Endothelial cell of umbilical vein (primary cell): Measurements from ENCODE around the gene EXOC3. TPM values are rescaled to one million over a fixed set of nuclear protein-coding genes. Genes with fewer than 3 reads are reported as not detected.

Source experiments
- BruUV-seq: library from RNA; stranded (reverse); fragments of 400-500 nt; replicated peaks from 2 replicates; lab custom pipeline; 2021; lab: Mats Ljungman, UMichigan
- CTCF ChIA-PET: fragments of 300-600, 350-600 bp; sonication (Branson Sonifier 250); formaldehyde crosslinking; loops from one replicate; lab custom pipeline; 2021; ENCODE audit warnings: antibody characterized with exemption, inconsistent platforms; lab: Charles Lee
- POLR2A ChIA-PET: fragments of 300-600, 350-600 bp; sonication (Branson Sonifier 250); formaldehyde crosslinking; loops from one replicate; lab custom pipeline; 2021; ENCODE audit warnings: antibody characterized with exemption, inconsistent platforms; lab: Charles Lee
- DNase-seq: peaks from one replicate; pipeline ENCODE4 v3.0.0-alpha.2; 2011; ENCODE audit warnings: low read depth, low spot score
- FAIRE-seq: peaks from 2 replicates; lab custom pipeline; 2011; peaks lifted over from hg19 to GRCh38; lab: Jason Lieb, UNC
- H2AFZ ChIP-seq: 2 replicates; pipeline ENCODE4 v1.6.0; 2012; ENCODE audit warnings: low read depth, low read length, control low read depth, inconsistent platforms
- H3K27ac ChIP-seq: 2 replicates; pipeline ENCODE4 v1.5.1; 2011; ENCODE audit warnings: low read depth, mild to moderate bottlenecking, control low read depth, low read length, moderate library complexity; ENCODE audit not compliant: insufficient read depth
- H3K27me3 ChIP-seq, 2 experiments: 2 replicates each; pipeline versions ENCODE4 v1.6.0 to v1.6.1; 2011; ENCODE audit warnings: low read length in 2 of 2, mixed read lengths in 1 of 2; ENCODE audit not compliant: control insufficient read depth in 2 of 2, insufficient read depth in 2 of 2
- H3K36me3 ChIP-seq, 2 experiments: 2 replicates in 1 of 2; 3 replicates in 1 of 2; pipeline ENCODE4 v1.5.1; 2011; ENCODE audit warnings: low read length in 2 of 2, mild to moderate bottlenecking in 1 of 2, moderate library complexity in 1 of 2; ENCODE audit not compliant: control insufficient read depth in 2 of 2, insufficient read depth in 2 of 2; ENCODE audit errors: extremely low read depth in 1 of 2
- H3K4me1 ChIP-seq: 3 replicates; pipeline ENCODE4 v1.5.1; 2011; ENCODE audit warnings: mild to moderate bottlenecking, low read length; ENCODE audit not compliant: control insufficient read depth, insufficient read depth; ENCODE audit errors: extremely low read depth
- H3K4me2 ChIP-seq: 2 replicates; pipeline ENCODE4 v1.6.1; 2011; ENCODE audit warnings: low read length, control low read depth, mixed read lengths; ENCODE audit not compliant: insufficient read depth
- H3K4me3 ChIP-seq, 3 experiments: fragments of 200-600 bp in 1 of 3; sonication (generic), shearing (Covaris generic) in 1 of 3; replicated peaks in 1 of 3; 2 replicates each; pipeline ENCODE4 v1.5.1; 2011 to 2016; ENCODE audit warnings: control low read depth in 3 of 3, low read length in 3 of 3, mild to moderate bottlenecking in 2 of 3, inconsistent platforms in 1 of 3, low read depth in 1 of 3, moderate library complexity in 1 of 3; ENCODE audit not compliant: insufficient read depth in 1 of 3
- H3K79me2 ChIP-seq: 2 replicates; pipeline ENCODE4 v1.6.0; 2012; ENCODE audit warnings: low read length, inconsistent platforms; ENCODE audit not compliant: control insufficient read depth, insufficient read depth
- H3K9ac ChIP-seq: replicated peaks from 2 replicates; pipeline ENCODE3; 2011; ENCODE audit warnings: low read length, control low read depth; ENCODE audit not compliant: insufficient read depth; ENCODE audit errors: extremely low read depth
- H3K9me1 ChIP-seq: replicated peaks from 3 replicates; pipeline ENCODE4 v1.6.0; 2011; ENCODE audit warnings: mild to moderate bottlenecking, low read length; ENCODE audit not compliant: control insufficient read depth, insufficient read depth; ENCODE audit errors: extremely low read depth
- H3K9me3 ChIP-seq: replicated peaks from 2 replicates; pipeline ENCODE4 v1.5.1; 2012; ENCODE audit warnings: low read length, inconsistent platforms; ENCODE audit not compliant: control insufficient read depth, insufficient read depth
- H4K20me1 ChIP-seq: replicated peaks from 2 replicates; pipeline ENCODE3; 2011; ENCODE audit warnings: mild to moderate bottlenecking, low read length; ENCODE audit not compliant: control insufficient read depth, insufficient read depth; ENCODE audit errors: extremely low read depth
- EZH2 ChIP-seq: IDR thresholded peaks from 2 replicates; pipeline ENCODE4 v1.6.1; 2012; ENCODE audit warnings: borderline replicate concordance, low read depth, mild to moderate bottlenecking, moderate library complexity, low read length, inconsistent platforms; ENCODE audit not compliant: severe bottlenecking
- FOS ChIP-seq: IDR thresholded peaks from 2 replicates; pipeline ENCODE4 v1.6.1; 2011; ENCODE audit warnings: mild to moderate bottlenecking, low read length, moderate library complexity, borderline replicate concordance; ENCODE audit not compliant: insufficient read depth
- GATA2 ChIP-seq: IDR thresholded peaks from 2 replicates; pipeline ENCODE4 v1.7.0; 2011; ENCODE audit warnings: low read depth, mild to moderate bottlenecking, moderate library complexity, mixed read lengths, low read length; ENCODE audit not compliant: insufficient read length, insufficient read depth
- JUN ChIP-seq: IDR thresholded peaks from 2 replicates; pipeline ENCODE4 v1.6.1; 2011; ENCODE audit warnings: borderline replicate concordance, low read depth; ENCODE audit not compliant: insufficient read length, insufficient read depth
- MYC ChIP-seq: IDR thresholded peaks from one replicate; pipeline ENCODE4 v1.6.1; 2011; ENCODE audit warnings: mild to moderate bottlenecking, low read depth, low read length
- POLR2A ChIP-seq: IDR thresholded peaks from 2 replicates; pipeline ENCODE4 v1.6.1; 2012; ENCODE audit warnings: low read depth, mild to moderate bottlenecking, control low read depth, low read length
- POLR2AphosphoS5 ChIP-seq: IDR thresholded peaks from 2 replicates; pipeline ENCODE4 v1.6.1; 2012; ENCODE audit warnings: low read depth, mild to moderate bottlenecking, control low read depth, low read length, moderate library complexity; ENCODE audit not compliant: insufficient read depth
- dilution Hi-C: fragments of 300-500 bp; cut with MboI; formaldehyde crosslinking; loops from one replicate; pipeline ENCODE4 v1.15.0; 2019; ENCODE audit warnings: low sequenced_read_pairs; ENCODE audit not compliant: extremely low pct_ligation_motif_present
- intact Hi-C: fragments of 100-400 bp; cut with micrococcal nuclease; formaldehyde crosslinking; loops from one replicate; pipeline ENCODE4 v1.10.0; 2022
- polyA plus RNA-seq, 4 experiments: library from polyadenylated mRNA; depleted of rRNA in 3 of 4; stranded (reverse) in 3 of 4; unstranded in 1 of 4; fragments of >200 nt; gene quantifications; 2 replicates each; pipeline versions ENCODE4 v1.2.1 to v1.2.3, GENCODE V29; 2011 to 2012; ENCODE audit warnings: missing spikeins in 1 of 4
- total RNA-seq: library from RNA; stranded (reverse); gene quantifications from 2 replicates; pipeline ENCODE4 v1.2.3, GENCODE V29; 2021
- TF ChIP-seq, protein P1 (sequence below): IDR thresholded peaks from 2 replicates; pipeline ENCODE4 v1.6.1; 2011; ENCODE audit not compliant: insufficient read depth, insufficient read length
- TF ChIP-seq, protein P2 (sequence below), 2 donors: IDR thresholded peaks; 1 replicate in 1 of 2; 2 replicates in 1 of 2; pipeline ENCODE4 v1.5.1; 2011; ENCODE audit warnings: low read length in 2 of 2, mild to moderate bottlenecking in 2 of 2, moderate library complexity in 2 of 2, control low read depth in 1 of 2, inconsistent platforms in 1 of 2, low read depth in 1 of 2; ENCODE audit not compliant: insufficient read depth in 1 of 2; ENCODE audit errors: extremely low read depth in 1 of 2

The EXOC3 gene
- total and polyA plus RNA-seq, 2 donors (not counting 3 experiments of a cell fraction or from before 2014, with no cell fraction given), result 26.4 to 52.9 TPM

DNA sequence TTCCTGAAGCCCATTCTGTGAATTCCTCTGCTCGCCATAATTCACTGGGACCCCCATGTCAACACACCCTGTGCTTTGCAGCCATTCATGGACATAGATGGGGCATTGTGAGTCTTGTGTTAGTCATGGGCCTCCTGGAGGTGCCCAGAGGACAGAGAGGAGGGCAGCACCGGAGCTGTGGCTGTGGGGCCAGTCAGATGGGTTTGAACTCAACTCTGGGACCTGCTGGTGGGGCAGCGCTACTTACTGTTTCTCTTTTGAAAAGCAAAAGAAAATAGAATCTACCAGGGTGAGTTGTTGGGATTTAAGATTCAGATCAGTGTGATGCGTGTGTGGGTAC, 11.3 kb upstream of the EXOC3 start:
- no peak overlapping the region for H2AFZ ChIP-seq
- dilution Hi-C loops, result no loop called here
- H3K79me2 ChIP-seq, result no peaks in the 10 kb centered on the region
- no peak overlapping the region for H3K9ac ChIP-seq
- H3K4me2 ChIP-seq, result no peak overlapping the region
- CTCF ChIA-PET, result interaction anchor here (0.6 to 7.1 kb wide), 16 partner anchors 14 to 243 kb away, joined by 3 to 94 read pairs (median 4); partner anchors contain the start of genes AHRR and PDCD6
- H3K36me3 ChIP-seq, result no peaks in the 10 kb centered on the region
- H3K9me1 ChIP-seq, result no peaks in the 10 kb centered on the region
- H4K20me1 ChIP-seq, result no peaks in the 10 kb centered on the region
- no peak overlapping the region for H3K4me3 ChIP-seq
- DNase-seq (no peak), FAIRE-seq (no peak)
- BruUV-seq, result no TSS peak
- no peaks in the 10 kb centered on the region for H3K27me3 ChIP-seq
- POLR2A ChIA-PET, result interaction anchor here (0.7 kb wide), 1 partner anchor 14 kb away, joined by 6 read pairs; no protein-coding TSS in a partner anchor
- H3K27ac ChIP-seq, result no peak overlapping the region
- no peaks in the 10 kb centered on the region for H3K4me1 ChIP-seq
- intact Hi-C loops, result loop anchor here (1.0 to 2.0 kb wide), 2 partner anchors 114 to 243 kb away; no protein-coding TSS in a partner anchor
- H3K9me3 ChIP-seq, result no peaks in the 10 kb centered on the region
- no peak for TF ChIP-seq MYC
- TF ChIP-seq, protein P1, sequence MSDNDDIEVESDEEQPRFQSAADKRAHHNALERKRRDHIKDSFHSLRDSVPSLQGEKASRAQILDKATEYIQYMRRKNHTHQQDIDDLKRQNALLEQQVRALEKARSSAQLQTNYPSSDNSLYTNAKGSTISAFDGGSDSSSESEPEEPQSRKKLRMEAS, result no peak
- TF ChIP-seq FOS, result no peak
- TF ChIP-seq, protein P2, sequence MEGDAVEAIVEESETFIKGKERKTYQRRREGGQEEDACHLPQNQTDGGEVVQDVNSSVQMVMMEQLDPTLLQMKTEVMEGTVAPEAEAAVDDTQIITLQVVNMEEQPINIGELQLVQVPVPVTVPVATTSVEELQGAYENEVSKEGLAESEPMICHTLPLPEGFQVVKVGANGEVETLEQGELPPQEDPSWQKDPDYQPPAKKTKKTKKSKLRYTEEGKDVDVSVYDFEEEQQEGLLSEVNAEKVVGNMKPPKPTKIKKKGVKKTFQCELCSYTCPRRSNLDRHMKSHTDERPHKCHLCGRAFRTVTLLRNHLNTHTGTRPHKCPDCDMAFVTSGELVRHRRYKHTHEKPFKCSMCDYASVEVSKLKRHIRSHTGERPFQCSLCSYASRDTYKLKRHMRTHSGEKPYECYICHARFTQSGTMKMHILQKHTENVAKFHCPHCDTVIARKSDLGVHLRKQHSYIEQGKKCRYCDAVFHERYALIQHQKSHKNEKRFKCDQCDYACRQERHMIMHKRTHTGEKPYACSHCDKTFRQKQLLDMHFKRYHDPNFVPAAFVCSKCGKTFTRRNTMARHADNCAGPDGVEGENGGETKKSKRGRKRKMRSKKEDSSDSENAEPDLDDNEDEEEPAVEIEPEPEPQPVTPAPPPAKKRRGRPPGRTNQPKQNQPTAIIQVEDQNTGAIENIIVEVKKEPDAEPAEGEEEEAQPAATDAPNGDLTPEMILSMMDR (IDR thresholded peaks at IDR 0.05; ENCODE audit: extremely low read depth in 1 of 2, insufficient read depth in 1 of 2, low read depth in 1 of 2, low read length in 2 of 2), result no peak
- TF ChIP-seq GATA2, result no peak
- no peak for TF ChIP-seq POLR2AphosphoS5
- TF ChIP-seq POLR2A, result no peak
- TF ChIP-seq JUN, result no peak
- no peak for TF ChIP-seq EZH2
